ENCODE measurements around the gene LRP11. TPM values are rescaled to one million over a fixed set of nuclear protein-coding genes. Genes with fewer than 3 reads are reported as not detected.
"Not testable (repeated sequence)": the region's sequence is repeated elsewhere in the genome, so short reads cannot be mapped to it uniquely, and the experiment has no call there.

The LRP11 gene
- polyA plus RNA-seq, 1 donor, result 19.6 TPM

DNA sequence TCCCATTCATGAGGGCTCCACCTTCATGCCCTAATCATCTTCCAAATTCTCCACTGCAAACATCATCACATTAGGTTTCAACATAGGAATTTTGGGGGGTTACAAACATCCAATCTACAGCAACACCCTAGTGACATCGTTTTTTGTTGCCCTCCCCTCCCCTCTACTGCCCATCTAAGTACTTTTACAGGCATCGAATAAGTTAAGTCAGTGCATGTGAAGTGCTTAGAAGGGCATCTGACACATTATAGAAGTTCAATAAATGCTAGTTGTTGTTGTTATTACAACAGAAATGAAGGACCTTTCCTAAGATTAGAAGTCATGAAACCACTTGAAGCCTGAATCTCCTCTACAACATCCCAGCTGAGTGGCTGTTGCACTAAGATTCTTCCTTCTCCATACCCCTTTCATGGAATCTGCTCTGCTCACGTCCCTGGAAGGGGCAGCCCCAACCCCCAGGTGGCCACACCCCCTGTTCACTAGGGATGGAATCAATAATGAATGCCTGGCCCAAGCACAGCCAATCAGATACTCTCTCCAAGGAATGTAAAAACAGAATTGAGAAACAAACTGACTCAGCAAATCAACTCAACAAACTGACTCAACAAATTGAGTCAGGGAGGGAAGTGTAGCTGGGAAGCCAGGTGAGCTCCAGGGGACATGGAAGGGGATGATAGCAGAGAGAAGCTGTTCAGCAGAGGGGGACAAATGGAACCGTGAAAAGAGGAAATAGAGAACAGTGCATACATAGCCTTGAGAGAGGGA is 3.9 kb upstream of the LRP11 start:
- no peak for DNase-seq

DNA sequence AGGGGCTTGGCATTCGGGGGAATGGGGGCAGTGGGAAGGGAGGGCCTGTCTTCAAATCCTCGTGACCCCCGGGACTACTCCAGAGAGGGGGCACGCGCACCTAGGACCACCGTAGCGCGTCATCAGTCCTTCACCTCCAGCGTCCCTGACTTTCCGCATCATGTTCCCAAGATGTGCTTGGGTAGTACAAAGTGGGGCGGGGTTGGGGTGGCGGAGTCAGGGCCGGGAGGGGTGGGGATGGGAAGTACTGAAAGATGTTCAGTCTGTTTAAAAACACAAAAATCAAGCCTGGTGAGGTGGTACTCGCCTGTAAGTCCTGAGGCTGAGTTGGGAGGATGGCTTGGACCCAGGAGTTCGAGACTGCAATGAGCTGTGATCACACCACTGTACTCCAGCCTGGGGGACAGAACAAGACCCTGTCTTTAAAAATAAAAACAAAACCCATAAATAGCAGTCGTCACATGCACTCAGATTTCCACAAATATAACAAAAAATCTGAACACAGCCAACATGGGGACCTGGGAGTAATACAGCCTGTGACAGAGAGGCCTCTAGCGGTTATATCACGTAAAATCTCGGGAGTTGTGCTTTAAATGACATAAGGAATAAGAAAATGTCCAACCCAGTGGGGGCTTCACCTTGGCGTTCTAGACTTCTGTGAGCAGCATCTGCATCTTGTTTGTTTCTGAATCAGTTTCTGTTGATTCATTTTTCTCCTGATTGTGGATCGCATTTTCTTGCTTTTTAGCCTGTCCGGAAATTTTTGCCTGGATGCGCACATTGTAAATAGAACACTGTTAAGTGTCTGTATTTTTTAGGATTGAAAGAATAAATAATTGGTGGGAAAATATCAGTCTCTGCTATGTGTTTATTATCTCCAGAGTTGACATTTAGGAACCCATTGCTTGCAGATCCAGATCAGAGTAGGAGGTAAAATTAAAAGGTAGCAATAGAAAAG is 698 bp upstream of the LRP11 start:
- DNase-seq, result peak; percentile 59

DNA sequence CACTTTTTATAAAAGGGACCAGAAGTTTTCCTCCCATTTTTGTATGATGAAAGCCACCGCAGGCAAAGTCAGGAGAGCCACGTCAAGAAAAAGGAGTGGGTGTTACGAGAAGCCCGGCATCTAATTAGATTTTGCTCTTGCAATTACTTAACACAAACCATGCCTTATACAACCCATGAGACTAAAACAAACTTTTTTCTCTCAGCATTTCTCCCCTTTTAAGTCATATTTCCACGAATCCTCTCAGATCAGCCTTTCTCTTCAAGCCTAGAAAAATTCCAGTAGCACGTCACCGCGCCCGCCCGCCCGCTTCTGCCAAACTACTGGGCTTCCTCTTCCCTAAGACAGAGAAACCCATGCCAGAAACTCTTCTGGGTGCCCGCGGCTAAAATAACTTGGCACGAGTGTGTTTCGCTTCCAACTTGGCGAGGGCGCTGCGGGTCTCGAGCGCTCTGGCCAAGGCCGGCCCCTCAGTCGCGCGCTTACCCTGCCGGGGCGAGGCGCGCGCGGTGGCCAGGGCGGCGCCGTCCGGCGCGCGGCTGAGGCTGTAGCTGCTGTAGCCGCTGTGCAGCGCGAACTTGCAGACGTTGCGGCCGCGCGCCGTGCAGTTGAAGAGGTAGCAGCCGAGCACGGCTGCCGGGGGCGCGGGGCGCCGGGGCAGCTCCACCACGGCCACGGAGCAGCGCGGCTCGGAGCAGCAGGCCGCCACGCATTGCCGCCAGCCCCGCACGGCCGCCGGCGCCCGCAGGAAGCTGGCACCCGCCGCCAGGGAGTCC is 1.0 kb downstream of the LRP11 start:
- DNase-seq, result peak; percentile 78

DNA sequence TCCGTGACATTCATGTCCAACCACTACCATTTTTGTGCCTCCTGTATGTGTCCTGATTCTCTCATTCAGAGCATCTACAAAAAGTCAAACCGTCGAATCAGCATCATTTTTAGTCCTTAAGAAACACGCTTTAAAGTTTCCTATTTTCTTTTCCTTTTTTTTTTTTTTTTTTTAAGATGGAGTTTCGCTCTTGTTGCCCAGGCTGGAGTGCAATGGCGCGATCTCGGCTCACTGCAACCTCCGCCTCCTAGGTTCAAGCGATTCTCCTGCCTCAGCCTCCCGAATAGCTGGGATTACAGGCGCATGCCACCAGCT is 1.8 kb downstream of the LRP11 start:
- DNase-seq, result not testable (repeated sequence)

DNA sequence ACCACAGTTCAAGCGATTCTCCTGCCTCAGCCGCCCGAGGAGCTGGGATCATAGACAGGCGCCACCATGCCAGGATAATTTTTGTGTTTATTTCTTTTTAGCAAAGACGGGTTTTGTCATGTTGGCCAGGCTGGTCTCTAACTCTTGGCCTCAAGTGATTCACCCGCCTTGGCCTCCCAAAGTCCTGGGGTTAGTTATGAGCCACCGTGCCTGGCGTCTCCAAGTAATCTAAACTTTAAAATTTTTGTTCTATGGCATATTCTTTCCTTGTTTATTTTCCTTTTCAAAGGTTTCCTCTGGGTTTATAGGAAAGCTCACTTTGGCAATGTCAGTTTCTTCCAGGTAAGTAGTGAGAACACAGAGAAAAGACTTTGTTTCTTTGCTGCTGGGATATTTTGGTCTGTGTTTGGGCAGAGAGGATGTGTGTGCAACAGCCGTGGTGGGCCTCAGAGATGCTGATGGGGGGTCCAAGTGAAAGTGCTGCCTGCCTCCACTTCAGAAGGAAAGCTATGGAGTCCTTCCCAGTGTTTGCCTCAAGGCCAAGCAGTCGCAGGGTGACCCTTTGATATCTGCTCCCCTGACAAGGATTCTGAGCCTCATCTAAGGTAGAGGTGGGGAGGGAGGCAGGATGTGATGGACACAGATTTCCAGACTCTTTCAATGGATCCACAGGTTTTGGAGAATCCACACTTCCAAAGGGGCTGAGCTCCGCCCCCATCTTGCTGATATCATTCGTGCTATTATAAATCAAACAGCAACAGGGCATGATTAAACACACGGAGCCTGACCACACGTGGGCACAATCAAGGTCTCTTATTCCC is 2.3 kb downstream of the LRP11 start:
- no peak for DNase-seq

DNA sequence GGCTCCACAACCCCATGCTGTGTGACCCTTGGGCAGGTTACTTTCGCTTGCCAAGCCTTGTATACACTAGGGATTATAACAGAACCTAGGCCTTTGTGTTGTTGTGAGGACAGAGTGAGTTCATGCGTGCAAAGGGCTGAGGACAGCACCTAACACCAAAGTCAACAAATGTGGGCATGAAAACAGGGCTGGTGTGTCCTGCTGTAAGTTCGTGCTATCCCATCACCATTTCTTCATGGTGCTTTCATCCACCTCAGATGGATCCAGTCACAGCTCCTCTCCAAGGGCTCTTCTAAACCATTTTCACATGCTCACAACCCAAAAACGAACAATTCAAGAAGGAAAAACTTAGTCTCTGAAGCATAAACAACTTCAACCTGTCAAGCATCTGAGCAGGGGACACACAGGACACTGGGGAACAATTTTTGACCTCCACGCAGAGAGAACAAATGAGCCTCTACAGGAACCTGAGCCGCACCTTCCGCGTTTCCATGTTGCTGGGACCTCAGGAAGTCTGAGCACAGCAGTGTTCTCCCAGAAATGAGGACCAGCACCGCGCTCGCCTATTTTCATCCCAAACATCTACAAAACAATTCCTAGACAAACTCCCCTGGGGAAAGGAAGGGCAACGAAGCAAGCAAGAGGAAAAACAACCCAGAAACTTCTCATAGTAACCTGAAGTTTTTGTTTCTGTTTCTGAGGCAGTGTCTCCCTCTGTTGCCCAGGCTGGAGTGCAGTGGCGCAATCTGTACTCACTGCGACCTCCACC is 3.1 kb downstream of the LRP11 start:
- no peak for DNase-seq

DNA sequence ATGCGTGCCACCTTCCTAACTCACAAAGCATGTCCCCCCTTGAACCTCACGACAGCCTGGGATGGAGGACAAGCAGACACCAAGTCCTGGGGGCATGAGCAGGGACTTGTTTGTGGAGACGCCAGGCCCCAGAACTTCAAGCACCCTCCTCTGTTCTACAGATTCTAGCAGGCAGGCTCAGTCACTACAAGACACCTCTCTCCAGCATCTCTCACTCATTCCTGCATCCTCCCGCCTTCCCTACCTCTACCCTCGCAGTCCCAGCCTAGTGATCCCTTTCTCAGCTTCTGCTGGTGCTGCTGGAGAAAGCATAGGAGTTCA is 3.7 kb downstream of the LRP11 start:
- no peak for DNase-seq

DNA sequence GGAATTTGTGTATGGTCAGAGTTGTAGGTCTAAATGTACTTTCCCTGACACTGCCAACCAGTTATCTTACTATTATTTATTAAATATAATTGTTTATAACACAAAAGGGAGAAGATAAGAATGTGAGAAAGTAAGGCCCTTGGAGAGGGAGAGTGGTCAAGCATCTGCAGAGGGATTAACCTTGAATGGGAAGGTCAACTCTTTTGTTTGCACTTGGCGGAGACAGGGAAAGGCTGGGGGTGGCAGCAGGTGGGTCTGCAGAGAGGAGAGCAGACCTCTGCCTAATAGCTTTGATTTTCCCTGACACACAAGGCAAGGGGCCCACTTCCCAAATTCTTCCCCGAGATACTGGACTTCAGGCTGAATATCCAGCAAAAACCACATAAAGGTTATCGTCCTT is 4.2 kb downstream of the LRP11 start:
- DNase-seq, result no peak

DNA sequence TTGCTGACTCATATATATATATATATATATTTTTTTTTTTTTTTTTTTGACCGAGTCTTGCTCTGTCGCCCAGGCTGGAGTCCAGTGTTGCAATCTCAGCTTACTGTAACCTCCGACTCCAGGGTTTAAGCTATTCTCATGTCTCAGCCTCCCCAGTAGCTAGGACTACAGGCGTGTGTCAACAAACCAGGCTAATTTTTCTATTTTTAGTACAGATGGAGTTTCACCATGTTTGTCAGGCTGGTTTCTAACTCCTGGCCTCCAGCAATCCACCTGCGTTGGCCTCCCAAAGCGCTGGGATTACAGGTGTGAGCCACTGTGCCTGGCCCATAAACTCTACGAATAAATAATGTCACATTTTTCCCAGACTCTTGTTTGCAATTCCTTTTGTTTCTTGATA is 4.8 kb downstream of the LRP11 start:
- no peak for DNase-seq

DNA sequence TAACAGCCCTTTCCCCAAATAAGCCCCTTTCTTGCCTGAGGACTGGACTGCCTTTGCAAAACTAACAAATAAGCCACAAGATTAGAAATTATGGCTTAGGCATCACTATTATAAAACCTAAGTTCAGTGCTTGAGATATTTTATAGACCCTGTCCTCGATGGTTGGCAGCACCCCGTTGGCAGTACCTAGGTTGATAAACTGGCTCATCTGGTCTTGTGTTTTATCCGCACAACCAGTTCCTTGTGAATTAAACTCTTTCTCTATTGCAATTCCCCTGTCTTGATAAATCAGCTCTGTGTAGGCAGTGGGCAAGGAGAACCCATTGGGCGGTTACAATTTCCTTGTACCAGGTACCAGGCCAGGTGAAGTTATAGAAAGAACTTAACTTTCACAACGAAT is 6.6 kb downstream of the LRP11 start:
- DNase-seq, result no peak

DNA sequence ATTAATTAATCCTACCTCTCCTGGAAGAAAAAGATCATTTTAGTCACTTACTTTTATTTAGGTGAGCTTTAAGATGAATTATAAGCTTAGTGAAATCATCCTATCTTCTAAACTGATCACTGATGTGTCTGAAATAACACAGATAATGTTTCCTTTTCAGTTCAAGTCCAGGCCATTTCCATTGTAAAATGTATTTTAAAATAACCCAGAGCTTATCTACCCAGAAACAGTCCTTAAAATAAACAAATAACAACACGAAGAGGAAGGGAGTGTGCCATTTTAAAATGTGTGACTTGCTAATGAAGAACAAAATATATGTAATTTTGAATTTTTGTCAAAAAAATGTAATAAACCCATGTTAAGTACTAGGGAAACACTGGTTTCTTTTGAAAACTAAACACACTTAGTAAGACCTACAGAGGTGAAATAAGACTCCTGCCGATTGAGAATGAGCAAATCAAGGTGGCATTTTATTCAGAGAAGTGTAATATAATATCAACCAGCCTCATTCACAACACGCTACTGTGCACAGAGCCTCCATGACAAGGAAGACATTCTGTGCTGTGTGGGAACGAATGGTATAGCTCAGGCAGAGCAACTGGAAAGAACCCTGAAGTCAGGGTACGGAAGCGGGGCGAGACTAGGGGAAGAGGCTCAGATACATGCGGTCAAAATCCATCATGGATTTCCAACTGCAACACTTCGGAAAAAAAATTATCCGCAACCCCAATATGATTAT is 7.7 kb downstream of the LRP11 start:
- DNase-seq, result no peak

DNA sequence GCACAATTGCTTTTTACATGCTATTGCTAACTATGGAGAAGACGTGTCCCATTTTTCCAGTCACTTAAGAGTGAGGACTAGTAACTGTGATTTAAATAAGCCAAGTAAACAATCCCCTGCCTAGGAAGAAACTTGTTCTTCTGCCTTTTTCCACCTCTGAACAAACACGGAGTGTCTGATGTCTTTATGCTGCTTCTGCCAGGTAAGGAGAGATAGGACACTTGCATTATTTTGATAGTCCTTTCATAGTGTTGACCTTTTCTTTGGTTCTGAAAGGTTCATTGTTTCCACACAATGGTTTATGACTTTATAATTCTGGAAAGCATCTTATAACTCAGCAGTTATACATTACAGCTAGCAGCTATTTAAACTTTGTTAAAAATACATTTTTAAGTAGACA is 8.4 kb downstream of the LRP11 start:
- DNase-seq, result no peak

DNA sequence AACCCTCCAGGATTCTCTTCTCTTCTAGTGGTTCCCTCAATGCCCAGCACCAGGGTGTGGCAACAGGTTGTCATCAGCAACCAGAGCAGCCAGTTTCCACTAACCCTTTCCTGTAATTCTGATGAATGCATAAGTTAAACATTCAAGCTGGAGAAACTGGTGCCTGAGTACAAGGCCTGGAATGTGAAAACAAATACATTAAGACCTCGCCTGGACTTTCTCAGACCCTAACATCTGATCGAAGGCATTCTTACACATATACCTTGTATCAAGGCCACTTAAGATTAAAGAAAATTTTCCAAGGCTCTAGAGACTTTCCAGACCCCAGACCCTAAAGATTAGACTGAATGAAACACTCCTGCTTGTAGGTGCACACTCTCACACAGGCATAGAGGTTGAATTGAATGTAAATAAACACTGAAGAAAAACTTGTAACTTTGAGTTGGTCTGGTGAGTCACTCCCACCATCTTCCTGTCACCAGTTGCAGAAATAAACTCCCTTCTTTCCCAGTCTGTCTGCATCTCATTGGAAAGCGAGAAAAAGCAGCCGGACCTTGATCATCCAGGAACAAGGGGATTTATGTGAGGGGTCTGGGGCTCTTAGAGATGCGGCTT is 9.0 kb downstream of the LRP11 start:
- no peak for DNase-seq

DNA sequence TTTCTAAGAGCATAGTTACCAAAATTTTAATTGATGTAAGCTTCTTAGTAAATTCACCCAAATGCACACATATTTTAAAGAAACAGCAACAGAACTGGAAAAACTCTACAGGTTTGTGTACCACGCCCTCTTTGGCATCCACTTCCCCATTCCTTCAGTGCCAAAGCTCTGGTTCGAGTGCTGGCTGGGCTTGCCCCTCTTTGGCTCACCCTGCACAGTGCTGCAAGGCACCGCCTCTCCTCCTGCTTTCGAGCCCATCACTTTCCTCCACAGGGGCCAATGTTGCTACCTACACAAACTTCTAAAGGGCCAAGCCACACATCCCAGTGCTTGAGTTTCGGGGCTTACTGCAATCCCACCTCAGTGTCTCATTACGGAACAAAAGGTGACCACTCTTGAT is 9.6 kb downstream of the LRP11 start:
- DNase-seq, result no peak

DNA sequence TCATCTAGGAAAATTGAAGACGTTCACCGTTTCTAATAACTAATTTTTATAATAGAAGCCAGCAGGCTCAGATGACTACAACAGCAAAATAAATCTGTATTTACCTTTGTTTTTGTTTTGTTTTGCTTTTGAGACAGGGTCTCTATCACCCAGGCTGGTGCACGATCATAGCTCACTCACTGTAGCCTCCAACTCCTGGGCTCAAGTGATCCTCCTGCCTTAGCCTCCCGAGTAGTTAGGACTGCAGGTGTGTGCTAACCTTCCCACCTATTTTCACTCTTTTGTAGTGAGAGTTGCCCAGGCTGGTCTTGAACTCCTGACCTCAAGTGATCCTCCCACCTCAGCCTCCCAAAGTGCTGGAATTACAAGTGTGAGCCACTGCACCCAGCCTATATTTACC is 10.1 kb downstream of the LRP11 start:
- not testable (repeated sequence) for DNase-seq

DNA sequence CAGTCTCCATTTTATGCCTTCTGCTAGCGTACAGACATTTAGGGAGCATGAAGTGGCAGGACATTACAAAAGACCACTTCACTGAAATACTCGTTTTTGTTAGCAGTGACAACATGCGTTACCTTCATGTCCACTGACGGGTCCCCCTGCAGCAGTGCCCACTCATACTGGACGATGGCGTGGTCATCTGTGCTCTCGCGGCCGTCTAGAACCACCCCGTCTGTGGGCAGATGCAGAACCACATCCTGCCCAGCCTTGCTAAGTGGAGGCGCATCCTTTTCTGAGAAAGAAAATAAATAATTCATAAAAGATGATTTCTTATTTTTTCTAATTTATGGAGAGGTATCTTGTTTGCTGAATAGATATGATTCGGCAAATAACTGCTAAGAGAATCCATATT is 11.3 kb downstream of the LRP11 start:
- DNase-seq, result no peak

DNA sequence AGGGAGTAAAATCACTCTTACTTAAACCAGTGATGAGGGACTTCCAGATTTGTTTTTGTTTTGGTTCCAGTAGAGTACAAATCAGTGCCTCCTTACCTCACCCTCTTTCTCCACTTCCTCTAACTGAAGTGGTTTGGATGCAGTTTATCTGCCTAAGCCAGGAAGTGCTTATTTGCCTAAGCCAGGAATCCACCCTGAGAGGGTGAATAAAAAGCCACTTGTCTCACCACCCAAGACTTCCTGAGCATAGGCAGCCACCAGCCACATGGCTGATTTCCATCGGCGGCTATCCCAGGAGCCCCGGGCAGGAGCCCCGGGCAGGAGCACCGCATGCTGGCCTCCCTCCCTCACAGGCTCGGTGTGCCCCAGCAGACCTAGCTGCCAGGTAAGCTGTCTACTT is 12.0 kb downstream of the LRP11 start:
- DNase-seq, result no peak

DNA sequence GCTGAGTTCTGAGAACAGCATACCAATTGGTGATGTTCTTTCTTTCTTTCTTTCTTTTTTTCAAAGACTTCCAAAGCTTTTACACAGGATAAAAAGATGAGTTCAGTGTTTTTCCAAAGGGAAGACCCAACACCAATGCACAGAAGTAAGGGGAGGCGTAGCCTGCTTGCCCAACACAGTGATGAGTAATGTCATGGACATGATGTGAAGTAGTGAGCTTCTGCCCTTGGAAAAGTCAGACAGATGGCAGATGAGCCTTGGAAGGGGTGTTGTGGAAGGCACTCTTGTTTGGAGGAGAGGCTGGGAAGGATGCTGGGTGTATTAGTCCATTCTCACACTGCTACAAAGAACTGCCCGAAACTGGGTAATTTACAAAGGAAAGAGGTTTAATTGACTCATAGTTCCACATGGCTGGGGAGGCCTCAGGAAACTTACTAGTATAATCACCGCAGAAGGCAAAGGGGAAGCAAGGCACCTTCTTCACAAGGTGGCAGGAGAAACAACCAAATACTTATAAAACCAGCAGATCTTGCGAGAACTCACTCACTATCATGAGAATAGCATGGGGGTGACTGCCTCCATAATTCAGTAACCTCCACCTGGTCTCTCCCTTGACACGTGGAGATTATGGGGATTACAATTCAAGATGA is 12.6 kb downstream of the LRP11 start:
- DNase-seq, result no peak

DNA sequence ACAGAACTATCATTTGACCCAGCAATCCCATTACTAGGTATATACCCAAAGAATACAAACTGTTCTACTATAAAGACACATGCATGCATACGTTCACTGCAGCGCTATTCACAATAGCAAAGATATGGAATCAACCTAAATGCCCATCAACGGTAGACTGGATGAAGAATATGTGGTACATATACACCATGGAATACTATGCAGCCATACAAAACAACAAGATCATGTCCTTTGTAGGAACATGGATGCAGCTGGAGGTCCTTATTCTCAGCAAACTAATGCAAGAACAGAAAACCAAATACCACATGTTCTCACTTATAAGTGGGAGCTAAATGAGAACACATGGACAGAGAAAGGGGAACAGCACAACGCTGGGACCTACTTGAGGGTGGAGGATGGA is 15.8 kb downstream of the LRP11 start:
- DNase-seq, result not testable (repeated sequence)

DNA sequence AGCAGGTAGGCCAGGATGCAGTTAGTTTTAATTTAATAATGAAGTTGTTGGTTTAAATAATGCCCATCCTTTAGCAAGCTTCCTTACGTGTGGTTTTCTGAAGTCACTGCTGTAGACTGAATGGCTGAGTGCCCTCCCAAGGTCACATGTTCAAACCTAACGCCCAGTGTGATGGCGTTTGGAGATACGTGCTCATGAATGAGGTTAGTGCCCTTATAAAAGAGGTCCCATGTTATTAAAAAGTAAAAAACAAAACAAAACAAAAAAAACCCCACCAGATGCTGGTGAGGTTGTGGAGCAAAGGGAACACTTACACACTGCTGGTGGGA is 16.3 kb downstream of the LRP11 start:
- DNase-seq, result no peak

Data from hindlimb muscle (tissue), 1 donor.